Measurements from ENCODE around the gene ENTPD5.

- TF ChIP-seq CTCF (IDR thresholded peaks at IDR 0.05) (no peak), POLR2A (IDR thresholded peaks at IDR 0.05) (no peak)
Measured at GRCh38 chr14:74015176-74015575, 3.9 kb downstream of the ENTPD5 start.

Data from right lobe of liver (tissue), 4 donors.